H1 (cell line): ENCODE measurements around the gene RHOH. TPM values are rescaled to one million over a fixed set of nuclear protein-coding genes. Genes with fewer than 3 reads are reported as not detected.

ENCODE experiments used
- CTCF ChIA-PET: fragments of 300-600 bp; sonication (Branson Sonifier 250); formaldehyde crosslinking; loops from one replicate; lab custom pipeline; 2021; ENCODE audit not compliant: partially characterized antibody; lab: Charles Lee
- POLR2A ChIA-PET: fragments of 300-600 bp; sonication (Branson Sonifier 250); formaldehyde crosslinking; loops from one replicate; lab custom pipeline; 2021; ENCODE audit warnings: inconsistent platforms; ENCODE audit not compliant: partially characterized antibody; lab: Charles Lee
- DNase-seq, 2 experiments: peaks; one replicate each; pipeline versions ENCODE4 v3.0.0 to v3.0.0-alpha.2; 2010 to 2022; ENCODE audit warnings: low spot score in 2 of 2, low read depth in 1 of 2, mixed read lengths in 1 of 2
- FAIRE-seq: peaks from 2 replicates; lab custom pipeline; 2011; peaks lifted over from hg19 to GRCh38; lab: Jason Lieb, UNC
- H2AFZ ChIP-seq: 2 replicates; pipeline ENCODE4 v1.8.1; 2012; ENCODE audit warnings: low read length, inconsistent platforms
- H2AK5ac ChIP-seq: 2 replicates; pipeline ENCODE4 v1.6.1; 2013; ENCODE audit warnings: low read depth, low read length
- H2BK120ac ChIP-seq: replicated peaks from 2 replicates; pipeline ENCODE3; 2013; ENCODE audit warnings: low read depth, low read length, inconsistent platforms
- H2BK12ac ChIP-seq: 2 replicates; pipeline ENCODE4 v1.6.1; 2013; ENCODE audit warnings: low read depth, low read length
- H2BK15ac ChIP-seq: 2 replicates; pipeline ENCODE4 v1.6.1; 2013; ENCODE audit warnings: low read length
- H2BK20ac ChIP-seq: 2 replicates; pipeline ENCODE4 v1.6.1; 2013; ENCODE audit warnings: low read length
- H2BK5ac ChIP-seq: 2 replicates; pipeline ENCODE4 v1.6.1; 2013; ENCODE audit warnings: low read depth, low read length
- H3K14ac ChIP-seq: 2 replicates; pipeline ENCODE4 v1.6.1; 2013; ENCODE audit warnings: inconsistent platforms; ENCODE audit not compliant: insufficient read length
- H3K18ac ChIP-seq: 2 replicates; pipeline ENCODE4 v1.6.1; 2013; ENCODE audit warnings: low read length; ENCODE audit errors: extremely low read depth
- H3K23ac ChIP-seq: 2 replicates; pipeline ENCODE4 v1.6.1; 2013; ENCODE audit warnings: inconsistent platforms; ENCODE audit not compliant: insufficient read length
- H3K23me2 ChIP-seq: 2 replicates; pipeline ENCODE4 v1.6.1; 2013; ENCODE audit warnings: low read depth, low read length
- H3K27ac ChIP-seq: 2 replicates; pipeline ENCODE4 v1.6.1; 2011; ENCODE audit warnings: low read depth, low read length, inconsistent platforms
- H3K27me3 ChIP-seq, 4 experiments: replicated peaks in 1 of 4; 1 replicate in 1 of 4; 2 replicates in 3 of 4; pipeline versions ENCODE4 v1.6.1 to v1.8.1; 2011 to 2013; ENCODE audit warnings: low read length in 3 of 4, mild to moderate bottlenecking in 3 of 4, inconsistent platforms in 2 of 4, mixed read lengths in 2 of 4, moderate library complexity in 1 of 4; ENCODE audit not compliant: control insufficient read depth in 3 of 4, insufficient read depth in 3 of 4; ENCODE audit errors: extremely low read depth in 1 of 4
- H3K36me3 ChIP-seq, 4 experiments: 2 replicates each; pipeline versions ENCODE4 v1.6.1 to v1.8.1; 2011 to 2013; ENCODE audit warnings: mild to moderate bottlenecking in 4 of 4, low read length in 3 of 4, moderate library complexity in 2 of 4, control low read depth in 1 of 4, inconsistent platforms in 1 of 4; ENCODE audit not compliant: insufficient read depth in 4 of 4, control insufficient read depth in 2 of 4
- H3K4ac ChIP-seq: replicated peaks from 2 replicates; pipeline ENCODE3; 2013; ENCODE audit warnings: low read length, low read depth, mixed read lengths, inconsistent platforms; ENCODE audit not compliant: insufficient read length
- H3K4me1 ChIP-seq, 4 experiments: replicated peaks in 1 of 4; 1 replicate in 1 of 4; 2 replicates in 3 of 4; pipeline versions ENCODE4 v1.6.1 to v1.8.1; 2011 to 2013; ENCODE audit warnings: low read length in 3 of 4, inconsistent platforms in 2 of 4, mixed read lengths in 1 of 4; ENCODE audit not compliant: insufficient read depth in 4 of 4, control insufficient read depth in 3 of 4
- H3K4me2 ChIP-seq, 2 experiments: 2 replicates each; pipeline versions ENCODE4 v1.6.1 to v1.8.1; 2011 to 2013; ENCODE audit warnings: low read depth in 2 of 2, low read length in 2 of 2, control low read depth in 1 of 2, inconsistent platforms in 1 of 2, mild to moderate bottlenecking in 1 of 2; ENCODE audit not compliant: insufficient read depth in 1 of 2
- H3K4me3 ChIP-seq, 4 experiments: fragments of 200-600, 300-600 bp in 1 of 4; sonication (generic), shearing (Covaris generic), sonication (Bioruptor Twin) in 1 of 4; 2 replicates each; pipeline versions ENCODE4 v1.5.1 to v1.8.1; 2011 to 2016; ENCODE audit warnings: low read length in 4 of 4, low read depth in 3 of 4, control low read depth in 2 of 4, inconsistent platforms in 2 of 4, mild to moderate bottlenecking in 2 of 4, mixed read lengths in 1 of 4, moderate library complexity in 1 of 4; ENCODE audit not compliant: insufficient read depth in 2 of 4; ENCODE audit errors: extremely low read depth in 1 of 4
- H3K56ac ChIP-seq: replicated peaks from 2 replicates; pipeline ENCODE3; 2013; ENCODE audit warnings: low read depth, mild to moderate bottlenecking, mixed read lengths, low read length, inconsistent platforms; ENCODE audit not compliant: insufficient read length
- H3K79me1 ChIP-seq: 2 replicates; pipeline ENCODE4 v1.6.1; 2013; ENCODE audit warnings: low read depth, low read length, control low read depth
- H3K79me2 ChIP-seq, 2 experiments: 2 replicates each; pipeline versions ENCODE4 v1.6.1 to v1.8.1; 2012 to 2013; ENCODE audit warnings: low read length in 2 of 2, mild to moderate bottlenecking in 2 of 2, inconsistent platforms in 1 of 2; ENCODE audit not compliant: insufficient read depth in 2 of 2, control insufficient read depth in 1 of 2
- H3K9ac ChIP-seq, 4 experiments: replicated peaks in 1 of 4; 1 replicate in 1 of 4; 2 replicates in 3 of 4; pipeline versions ENCODE4 v1.6.1 to v1.8.1; 2011 to 2013; ENCODE audit warnings: low read depth in 3 of 4, low read length in 3 of 4, control low read depth in 2 of 4, mild to moderate bottlenecking in 2 of 4, moderate library complexity in 2 of 4, inconsistent platforms in 1 of 4; ENCODE audit errors: extremely low read depth in 1 of 4
- H3K9me3 ChIP-seq, 2 experiments: 2 replicates each; pipeline versions ENCODE4 v1.6.1 to v1.8.1; 2012 to 2013; ENCODE audit warnings: mild to moderate bottlenecking in 2 of 2, moderate library complexity in 2 of 2, control low read depth in 1 of 2, inconsistent platforms in 1 of 2, low read depth in 1 of 2, low read length in 1 of 2, mixed read lengths in 1 of 2; ENCODE audit not compliant: insufficient read depth in 2 of 2
- H4K20me1 ChIP-seq, 2 experiments: replicated peaks in 1 of 2; 2 replicates each; pipeline versions ENCODE3 to v1.8.1; 2011 to 2013; ENCODE audit warnings: inconsistent platforms in 2 of 2, low read length in 2 of 2, mild to moderate bottlenecking in 1 of 2; ENCODE audit not compliant: insufficient read depth in 2 of 2, control insufficient read depth in 1 of 2
- H4K5ac ChIP-seq: 2 replicates; pipeline ENCODE4 v1.6.1; 2013; ENCODE audit warnings: low read length, low read depth, mixed read lengths, inconsistent platforms; ENCODE audit not compliant: insufficient read length
- H4K8ac ChIP-seq: 2 replicates; pipeline ENCODE4 v1.8.0; 2013; ENCODE audit warnings: mild to moderate bottlenecking, moderate library complexity, low read length, inconsistent platforms; ENCODE audit not compliant: insufficient read depth; ENCODE audit errors: extremely low read depth
- H4K91ac ChIP-seq: replicated peaks from 2 replicates; pipeline ENCODE3; 2013; ENCODE audit warnings: low read length, mixed read lengths, inconsistent platforms; ENCODE audit not compliant: insufficient read length
- EGR1 ChIP-seq: IDR thresholded peaks from 2 replicates; pipeline ENCODE4 v1.6.1; 2011; ENCODE audit warnings: low read depth, low read length, borderline replicate concordance
- NANOG ChIP-seq: IDR thresholded peaks from 2 replicates; pipeline ENCODE4 v1.6.1; 2011; ENCODE audit warnings: low read length, low read depth, mild to moderate bottlenecking, inconsistent platforms; ENCODE audit not compliant: insufficient read depth, poor library complexity, severe bottlenecking
- ZNF274 ChIP-seq: IDR thresholded peaks from 2 replicates; pipeline ENCODE4 v1.7.0; 2012; ENCODE audit warnings: low read length, borderline replicate concordance; ENCODE audit errors: extremely low read depth
- WGBS, 2 experiments: shearing (Covaris generic) in 1 of 2; methylation state at CpG; one replicate each; pipeline versions ENCODE4 v1.1.6 to v1.1.7; 2013 to 2015; ENCODE audit warnings: low lambda C conversion rate in 2 of 2, mixed read lengths in 2 of 2, inconsistent platforms in 1 of 2, low coverage in 1 of 2, missing lambda C conversion rate in 1 of 2; ENCODE audit not compliant: insufficient replicate concordance in 2 of 2, insufficient coverage in 1 of 2, insufficient read length in 1 of 2; ENCODE audit errors: extremely low coverage in 1 of 2, missing lambda C conversion rate in 1 of 2; 5-methylcytosine and 5-hydroxymethylcytosine counted together
- polyA plus RNA-seq, 7 experiments: library from polyadenylated mRNA; depleted of rRNA in 3 of 7; stranded (reverse) in 5 of 7; unstranded in 2 of 7; fragments of >200 nt in 5 of 7; fragments of 200-250 nt in 2 of 7; gene quantifications; 1 replicate in 5 of 7; 2 replicates in 1 of 7; 4 replicates in 1 of 7; pipeline versions ENCODE4 v1.2.1 to v1.2.3, GENCODE V29; 2011 to 2013; ENCODE audit warnings: missing spikeins in 2 of 7, mixed read lengths in 2 of 7
- total RNA-seq: library from RNA; stranded (reverse); fragmentation: NEBNext Ultra II Directional; extraction: Animal tissue kit (Norgen Biotek cat#: 25700); gene quantifications from 2 replicates; pipeline ENCODE4 v1.2.1, GENCODE V29; 2021

Gene RHOH
- total and polyA plus RNA-seq, 2 of the 8 experiments (the other 6 are each of a cell fraction or from before 2014, with no cell fraction given): 5.9 to 6.9 TPM

DNA sequence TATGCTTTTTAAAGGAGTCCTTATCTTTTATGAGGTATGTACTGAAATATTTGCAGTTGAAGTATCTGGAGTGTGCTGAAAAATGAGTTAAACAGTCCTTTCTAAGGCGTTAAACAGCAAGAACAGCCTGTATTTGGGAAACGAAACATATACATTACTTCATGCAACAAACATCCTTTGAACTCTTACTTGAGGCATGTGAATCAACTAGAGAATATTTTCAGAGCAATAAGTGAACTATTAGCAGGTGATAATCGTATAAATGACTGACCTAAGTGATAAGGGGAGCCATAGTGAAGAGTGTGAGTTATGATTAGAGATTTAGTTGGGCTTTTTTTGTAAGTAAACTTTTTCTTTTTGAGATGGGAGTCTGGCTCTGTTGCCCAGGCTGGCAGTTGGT lies 45.9 kb upstream of the RHOH start:
- H3K23ac ChIP-seq: no peak overlapping the region
- H3K14ac ChIP-seq: no peak overlapping the region
- H3K4me2 ChIP-seq: no peak overlapping the region
- DNase-seq: no peak
- CTCF ChIA-PET: interaction anchor here (0.6 to 2.0 kb wide), 8 partner anchors 40 to 174 kb away, joined by 3 to 8 read pairs (median 3); no protein-coding TSS in a partner anchor
- no peak overlapping the region for H2BK12ac ChIP-seq
- H4K20me1 ChIP-seq: no peaks in the 10 kb centered on the region
- TF ChIP-seq NANOG: no peak
- no peak for TF ChIP-seq EGR1
- TF ChIP-seq ZNF274: no peak
- TF ChIP-seq, all 59 proteins: peak for 0
- H3K4me3 ChIP-seq: no peak overlapping the region
- no peak overlapping the region for H3K27ac ChIP-seq
- POLR2A ChIA-PET: interaction anchor here (1.1 to 1.5 kb wide), 2 partner anchors 10 to 19 kb away, joined by 3 to 5 read pairs; no protein-coding TSS in a partner anchor
- H3K79me2 ChIP-seq: no peaks in the 10 kb centered on the region
- no peak for FAIRE-seq
- no peak overlapping the region for H4K8ac ChIP-seq
- no peak overlapping the region for H2BK120ac ChIP-seq
- no peak overlapping the region for H4K5ac ChIP-seq
- no peaks in the 10 kb centered on the region for H3K4me1 ChIP-seq
- peaks cover 0 to 28% (median 10%) of the 10 kb centered on the region in 4 experiments; a peak in 4 of 8 replicates for H3K36me3 ChIP-seq
- H4K91ac ChIP-seq: no peak overlapping the region
- peaks cover 13% of the 10 kb centered on the region in 2 experiments for H3K9me3 ChIP-seq
- H2AK5ac ChIP-seq: no peak overlapping the region
- H3K27me3 ChIP-seq: no peaks in the 10 kb centered on the region
- H3K4ac ChIP-seq: no peak overlapping the region
- H3K18ac ChIP-seq: no peak overlapping the region
- H3K23me2 ChIP-seq: no peaks in the 10 kb centered on the region
- WGBS, 2 experiments: 96% methylated on average over 3 of the region's 3 CpGs; no CpG with 5 or more reads in 1 of the 2 experiments
- H3K79me1 ChIP-seq: no peaks in the 10 kb centered on the region
- H2AFZ ChIP-seq: no peak overlapping the region
- no peak overlapping the region for H3K9ac ChIP-seq
- H3K56ac ChIP-seq: no peak overlapping the region
- H2BK5ac ChIP-seq: no peak overlapping the region
- H2BK20ac ChIP-seq: no peak overlapping the region
- H2BK15ac ChIP-seq: no peak overlapping the region
